Upper lobe of left lung (tissue), 6 donors: ENCODE data around the gene DUSP11. TPM values are rescaled to one million over a fixed set of nuclear protein-coding genes. Genes with fewer than 3 reads are reported as not detected.

Experiments used
- ATAC-seq, 2 donors: fragments of 200-7000 bp; cut with Tn5 transposase; one replicate each; pipeline ENCODE4 v1.9.1; 2022; ENCODE audit warnings: mild to moderate bottlenecking in 2 of 2, moderate library complexity in 2 of 2; ENCODE audit not compliant: low FRiP score in 2 of 2
- DNase-seq, 2 donors: peaks; one replicate each; pipeline ENCODE4 v3.0.0-alpha.2; 2019 to 2020
- H3K27ac ChIP-seq, 4 donors: fragments of 200-600 bp; sonication (generic); one replicate each; pipeline ENCODE4 v1.5.1; 2016 to 2019
- H3K27me3 ChIP-seq, 4 donors: fragments of 200-600 bp; sonication (generic); one replicate each; pipeline ENCODE4 v1.5.1; 2017 to 2019
- H3K36me3 ChIP-seq, 4 donors: fragments of 200-600 bp; sonication (generic); one replicate each; pipeline ENCODE4 v1.5.1; 2016 to 2019
- H3K4me1 ChIP-seq, 4 donors: fragments of 200-600 bp; sonication (generic); one replicate each; pipeline ENCODE4 v1.5.1; 2018 to 2019
- H3K4me3 ChIP-seq, 4 donors: fragments of 200-600 bp; sonication (generic); one replicate each; pipeline ENCODE4 v1.5.1; 2017 to 2019; ENCODE audit warnings: mild to moderate bottlenecking in 2 of 4, moderate library complexity in 1 of 4
- H3K9me3 ChIP-seq, 4 donors: fragments of 200-600 bp; sonication (generic); one replicate each; pipeline ENCODE4 v1.5.1; 2018 to 2019
- EP300 ChIP-seq, 4 donors: sonication (generic); formaldehyde crosslinking; IDR thresholded peaks; one replicate each; pipeline ENCODE4 v1.5.1; 2017; ENCODE audit warnings: antibody characterized with exemption in 4 of 4, control low read depth in 2 of 4
- POLR2A ChIP-seq, 4 donors: fragments of 450-650 bp; IDR thresholded peaks; one replicate each; pipeline ENCODE4 v1.5.1; 2016 to 2017; ENCODE audit warnings: antibody characterized with exemption in 4 of 4, mild to moderate bottlenecking in 2 of 4
- POLR2AphosphoS5 ChIP-seq, 2 donors: sonication (generic); formaldehyde crosslinking; IDR thresholded peaks; one replicate each; pipeline ENCODE4 v1.5.1; 2017; ENCODE audit warnings: antibody characterized with exemption in 2 of 2
- WGBS, 2 donors: methylation state at CpG; one replicate each; pipeline ENCODE4 v1.1.5; 2017 to 2018; 5-methylcytosine and 5-hydroxymethylcytosine counted together
- total RNA-seq, 6 donors: library from RNA; depleted of rRNA in 4 of 6; stranded (reverse); fragments of >200 nt in 4 of 6; gene quantifications; one replicate each; pipeline versions ENCODE4 v1.1.0 to v1.2.1, GENCODE V29; 2016 to 2021
- TF ChIP-seq, protein P1 (sequence below), 6 experiments: fragments of 450-650 bp in 4 of 6; fragments of 200-600 bp in 2 of 6; sonication (generic) in 2 of 6; IDR thresholded peaks; one replicate each; pipeline ENCODE4 v1.5.1; 2016 to 2019; ENCODE audit warnings: antibody characterized with exemption in 6 of 6
- donor health status: DM: no; HTN: no; CAD: no; lungs with moderate emphysema.
- donor health status: DM: no; HTN: yes; CAD: no; lungs with severe emphysema.

Gene DUSP11
- total RNA-seq, 6 donors from 2014 or later = 14.2 to 40.9 (median 19.7) TPM

DNA sequence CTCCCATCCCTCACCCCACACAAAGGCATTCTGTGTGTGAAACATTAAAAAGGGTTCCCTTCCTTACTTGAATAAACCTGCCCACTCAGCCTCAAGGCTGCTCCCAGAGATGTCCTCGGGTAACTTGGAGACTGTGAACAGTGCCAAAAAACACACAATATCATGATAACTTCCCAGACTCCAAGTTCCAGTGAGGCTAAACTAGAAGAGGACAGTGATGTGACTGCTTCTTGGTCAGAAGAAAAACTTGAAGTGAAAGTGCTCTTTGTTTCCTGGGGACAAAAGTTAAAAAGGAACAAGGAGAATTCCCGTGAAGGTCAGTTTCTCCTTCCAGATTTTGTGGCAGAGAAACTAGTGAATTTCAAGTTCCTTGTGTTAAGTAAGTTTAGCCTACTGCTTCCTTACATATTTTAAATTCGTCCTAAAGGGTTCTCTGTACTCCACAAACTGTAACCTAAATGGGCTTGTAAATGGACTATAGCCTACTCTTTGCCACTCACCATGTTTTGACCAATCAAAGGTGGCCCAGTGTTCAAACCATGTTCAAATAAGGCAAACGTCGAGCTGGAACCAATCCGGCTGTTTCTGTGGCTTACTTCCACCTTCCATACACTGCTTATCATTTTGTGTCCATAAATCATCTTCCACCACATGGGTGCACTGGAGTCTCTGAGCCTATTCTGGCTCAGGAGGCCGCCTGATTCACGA lies 63.2 kb downstream of the DUSP11 start:
- Histone ChIP-seq H3K4me3 (no peak overlapping the region), H3K9me3 (peaks cover 0 to 6% (median 0%) of the 10 kb centered on the region in 4 donors), H3K27me3 (no peaks in the 10 kb centered on the region), H3K4me1 (no peaks in the 10 kb centered on the region), H3K27ac (no peak overlapping the region), H3K36me3 (no peaks in the 10 kb centered on the region)
- WGBS, 2 donors = 40 to 43% methylated on average over 8 of the region's 8 CpGs
- ATAC-seq (peak; percentile 19 to 66), DNase-seq (no peak)
- TF ChIP-seq EP300 (IDR thresholded peaks at IDR 0.05) (no peak), POLR2A (IDR thresholded peaks at IDR 0.05) (no peak), POLR2AphosphoS5 (IDR thresholded peaks at IDR 0.05) (no peak)
- TF ChIP-seq, protein P1, sequence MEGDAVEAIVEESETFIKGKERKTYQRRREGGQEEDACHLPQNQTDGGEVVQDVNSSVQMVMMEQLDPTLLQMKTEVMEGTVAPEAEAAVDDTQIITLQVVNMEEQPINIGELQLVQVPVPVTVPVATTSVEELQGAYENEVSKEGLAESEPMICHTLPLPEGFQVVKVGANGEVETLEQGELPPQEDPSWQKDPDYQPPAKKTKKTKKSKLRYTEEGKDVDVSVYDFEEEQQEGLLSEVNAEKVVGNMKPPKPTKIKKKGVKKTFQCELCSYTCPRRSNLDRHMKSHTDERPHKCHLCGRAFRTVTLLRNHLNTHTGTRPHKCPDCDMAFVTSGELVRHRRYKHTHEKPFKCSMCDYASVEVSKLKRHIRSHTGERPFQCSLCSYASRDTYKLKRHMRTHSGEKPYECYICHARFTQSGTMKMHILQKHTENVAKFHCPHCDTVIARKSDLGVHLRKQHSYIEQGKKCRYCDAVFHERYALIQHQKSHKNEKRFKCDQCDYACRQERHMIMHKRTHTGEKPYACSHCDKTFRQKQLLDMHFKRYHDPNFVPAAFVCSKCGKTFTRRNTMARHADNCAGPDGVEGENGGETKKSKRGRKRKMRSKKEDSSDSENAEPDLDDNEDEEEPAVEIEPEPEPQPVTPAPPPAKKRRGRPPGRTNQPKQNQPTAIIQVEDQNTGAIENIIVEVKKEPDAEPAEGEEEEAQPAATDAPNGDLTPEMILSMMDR (IDR thresholded peaks at IDR 0.05) = no peak

DNA sequence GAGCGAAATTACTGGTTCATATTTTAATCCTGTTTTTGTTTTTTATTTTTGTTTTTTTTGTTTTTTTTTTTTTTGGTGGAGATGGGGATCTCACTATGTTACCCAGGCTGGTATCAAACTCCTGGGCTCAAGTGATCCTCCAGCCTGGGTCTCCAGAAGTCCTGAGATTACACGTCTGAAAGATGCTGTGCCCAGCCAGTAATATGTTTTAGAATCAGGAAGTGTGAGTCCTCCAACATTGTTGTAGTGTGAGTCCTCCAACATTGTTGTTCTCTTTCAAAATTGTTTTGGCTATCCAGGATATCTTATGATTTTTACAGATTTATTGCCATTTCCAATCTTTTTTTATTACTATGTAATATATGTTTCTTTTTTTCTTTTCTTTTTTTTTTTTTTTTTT lies 65.8 kb downstream of the DUSP11 start:
- H3K4me1 ChIP-seq = no peaks in the 10 kb centered on the region
- H3K27me3 ChIP-seq = no peaks in the 10 kb centered on the region
- DNase-seq = no peak
- H3K27ac ChIP-seq = no peak overlapping the region
- no peak overlapping the region for H3K4me3 ChIP-seq
- WGBS, 2 donors = 78 to 92% methylated on average over 2 of the region's 2 CpGs
- no peaks in the 10 kb centered on the region for H3K36me3 ChIP-seq
- no peak for ATAC-seq
- TF ChIP-seq POLR2A (IDR thresholded peaks at IDR 0.05) (no peak), EP300 (IDR thresholded peaks at IDR 0.05) (no peak), POLR2AphosphoS5 (IDR thresholded peaks at IDR 0.05) (no peak)
- TF ChIP-seq, protein P1 (IDR thresholded peaks at IDR 0.05) = no peak
- peaks cover 0 to 6% (median 0%) of the 10 kb centered on the region in 4 donors for H3K9me3 ChIP-seq

Other genes starting within 250 kb of the DUSP11 start
- not detected for gene NAT8, start 137.7 kb downstream of the DUSP11 start, total RNA-seq
- 10 to 100 TPM in 4 of 6 donors, 1 to 10 TPM in 2; 4.7 to 19.0 (median 13.4) TPM for gene TPRKB, start 42.8 kb downstream of the DUSP11 start, total RNA-seq
- not detected for gene C2orf78, start 4.1 kb upstream of the DUSP11 start, total RNA-seq
- gene STAMBP, start 48.9 kb upstream of the DUSP11 start, total RNA-seq = 10 to 100 TPM; 22.8 to 41.7 (median 28.3) TPM
- gene ACTG2, start 112.9 kb upstream of the DUSP11 start, total RNA-seq = 10 to 100 TPM; 10.8 to 65.3 (median 27.2) TPM
- 10 to 100 TPM; 25.1 to 38.5 (median 34.9) TPM for gene DGUOK, start 146.8 kb upstream of the DUSP11 start, total RNA-seq
- 10 to 100 TPM; 17.3 to 53.4 (median 23.6) TPM for gene TET3, start 204.8 kb upstream of the DUSP11 start, total RNA-seq